GM18520 (cell line): ENCODE results near the gene CCL18.
"Not testable (repeated sequence)": the region's sequence is repeated elsewhere in the genome, so short reads cannot be mapped to it uniquely, and the experiment has no call there.

Experiments used
- ATAC-seq: cut with Tn5 transposase; IDR thresholded peaks from one replicate; pipeline ENCODE4 v1.9.1; 2021; ENCODE audit not compliant: unreplicated experiment

Gene CCL18

DNA sequence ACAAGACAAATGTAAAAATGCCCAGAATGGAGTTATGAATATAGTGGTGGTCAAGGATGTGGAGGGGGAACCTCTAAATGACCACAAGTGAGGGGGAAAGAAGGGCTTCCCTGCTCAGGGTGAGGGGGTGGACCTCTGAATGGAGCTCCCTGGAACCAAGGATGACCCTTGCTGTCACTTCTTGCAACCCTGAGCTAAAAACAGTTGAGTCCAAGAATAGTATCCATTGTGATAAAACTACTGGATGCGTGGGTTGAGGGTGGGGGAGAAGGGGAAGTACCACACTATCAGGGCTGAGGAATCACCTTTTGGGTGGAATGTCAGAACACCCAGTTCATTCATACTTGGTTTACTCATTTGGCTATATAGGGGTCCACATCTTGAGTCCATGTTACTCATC, 34.9 kb downstream of the CCL18 start:
- not testable (repeated sequence) for ATAC-seq

DNA sequence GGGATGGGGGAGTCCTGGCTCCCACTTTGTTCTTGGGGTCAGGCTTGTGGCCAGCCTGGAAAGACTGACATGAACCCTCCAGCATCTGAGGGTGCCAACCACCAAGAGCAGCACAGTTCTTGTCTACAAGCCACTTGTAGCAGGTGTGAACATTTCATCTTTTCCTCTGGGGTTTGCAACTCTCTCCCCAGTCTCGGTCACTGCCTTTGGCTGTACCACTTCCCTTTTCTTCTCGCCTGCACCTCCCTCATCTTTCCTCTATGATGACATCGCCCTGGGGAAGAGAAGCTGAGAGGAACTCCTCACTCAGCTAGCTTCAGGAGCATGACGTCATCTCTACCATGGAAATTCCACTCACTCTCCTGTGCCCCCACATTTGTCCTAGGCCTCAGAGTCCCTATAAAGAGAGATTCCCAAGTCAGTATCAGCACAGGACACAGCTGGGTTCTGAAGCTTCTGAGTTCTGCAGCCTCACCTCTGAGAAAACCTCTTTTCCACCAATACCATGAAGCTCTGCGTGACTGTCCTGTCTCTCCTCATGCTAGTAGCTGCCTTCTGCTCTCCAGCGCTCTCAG, 39.4 kb downstream of the CCL18 start, which contains the start of gene CCL4:
TSS of gene CCL4 (plus strand) at position 427 of the 575 bp plus-strand sequence. CDS start at position 506, 79 bp downstream.
- peak; percentile 75 for ATAC-seq

DNA sequence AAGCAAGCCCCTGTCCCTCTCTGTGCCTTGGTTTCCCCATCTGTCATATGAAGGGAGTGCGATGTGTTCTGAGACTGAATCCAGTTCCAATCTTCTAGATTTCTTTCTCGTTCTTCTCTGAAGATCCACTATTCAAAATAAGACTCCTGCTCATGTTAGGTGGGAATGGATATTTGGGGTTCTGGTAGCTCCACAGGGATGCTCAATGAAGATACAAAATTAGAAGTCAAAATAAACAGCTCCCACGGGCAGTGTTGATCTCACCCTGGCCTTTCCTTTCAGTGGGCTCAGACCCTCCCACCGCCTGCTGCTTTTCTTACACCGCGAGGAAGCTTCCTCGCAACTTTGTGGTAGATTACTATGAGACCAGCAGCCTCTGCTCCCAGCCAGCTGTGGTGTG, 40.2 kb downstream of the CCL18 start:
- not testable (repeated sequence) for ATAC-seq

DNA sequence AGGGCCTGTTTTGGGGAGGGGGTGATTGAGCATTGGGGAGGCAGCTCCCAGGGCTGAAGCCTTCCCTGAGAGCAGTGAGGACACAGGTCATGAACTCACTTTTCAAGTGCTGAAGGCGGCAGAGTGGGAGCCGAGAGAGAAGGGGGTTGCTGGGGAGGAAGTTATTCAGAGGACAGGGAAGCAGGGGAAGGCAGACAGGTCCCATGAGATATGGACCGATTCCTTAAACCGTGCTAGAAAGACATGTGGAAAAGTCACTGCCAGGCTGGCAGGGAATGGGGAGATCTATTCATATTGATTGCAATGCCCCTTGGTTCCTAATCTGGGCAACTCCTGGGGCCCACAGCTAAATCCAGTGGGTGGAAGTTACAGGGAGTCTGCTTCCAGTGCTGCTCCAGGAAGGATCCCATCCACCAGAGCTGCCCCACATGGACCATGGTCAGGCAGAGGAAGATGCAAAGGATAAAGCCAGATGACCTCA, 40.7 kb downstream of the CCL18 start:
- no peak for ATAC-seq

DNA sequence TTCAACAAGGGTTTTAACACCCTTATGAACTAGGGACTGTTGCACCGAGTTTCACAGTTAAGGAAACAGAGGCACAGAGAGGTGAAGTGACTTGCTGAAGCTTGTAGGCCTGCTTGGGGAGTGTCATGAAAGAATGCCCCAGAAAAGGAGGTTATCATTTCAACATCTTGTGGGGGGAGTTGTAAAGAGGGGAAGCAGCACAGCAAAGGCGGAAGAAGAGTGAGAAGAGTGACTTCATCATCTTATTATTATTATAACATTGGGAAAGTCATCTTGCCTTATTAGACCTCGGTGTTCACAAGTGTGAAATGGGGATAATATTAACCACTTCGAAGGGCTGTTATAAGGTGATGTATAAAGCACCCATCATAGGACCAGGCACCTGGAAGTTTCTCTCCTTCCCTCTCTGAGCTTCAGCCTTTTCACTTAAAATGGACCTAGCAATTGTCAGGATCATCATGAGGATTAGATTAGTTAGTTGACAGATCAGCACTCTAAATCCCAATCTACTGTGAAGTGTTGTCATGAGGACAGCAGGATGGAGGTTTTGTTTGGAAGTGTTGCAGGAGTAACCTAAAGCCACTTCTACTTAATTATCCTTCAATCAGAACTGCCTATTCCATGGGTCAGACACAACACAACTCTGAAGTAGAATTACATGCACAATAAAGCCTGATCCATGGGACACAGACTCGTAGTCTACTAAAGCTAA, 41.9 kb downstream of the CCL18 start:
- ATAC-seq: no peak

DNA sequence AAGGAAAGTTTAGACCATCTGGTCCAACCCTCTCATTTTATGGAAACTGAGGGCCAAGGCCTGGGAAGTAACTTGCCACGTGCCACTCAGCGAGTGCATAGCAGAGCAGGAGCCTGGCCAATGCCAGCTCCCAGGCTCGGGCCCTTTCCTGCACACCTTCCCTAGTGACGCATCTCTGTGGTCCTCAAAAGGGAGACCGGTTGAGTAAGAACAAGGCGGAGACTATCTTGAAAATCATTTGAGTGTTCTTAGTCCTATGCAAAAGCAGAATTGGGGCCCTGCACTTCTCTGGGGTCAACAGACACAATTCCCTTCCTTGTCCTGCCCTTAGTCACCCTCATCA, 42.4 kb downstream of the CCL18 start:
- ATAC-seq: no peak

DNA sequence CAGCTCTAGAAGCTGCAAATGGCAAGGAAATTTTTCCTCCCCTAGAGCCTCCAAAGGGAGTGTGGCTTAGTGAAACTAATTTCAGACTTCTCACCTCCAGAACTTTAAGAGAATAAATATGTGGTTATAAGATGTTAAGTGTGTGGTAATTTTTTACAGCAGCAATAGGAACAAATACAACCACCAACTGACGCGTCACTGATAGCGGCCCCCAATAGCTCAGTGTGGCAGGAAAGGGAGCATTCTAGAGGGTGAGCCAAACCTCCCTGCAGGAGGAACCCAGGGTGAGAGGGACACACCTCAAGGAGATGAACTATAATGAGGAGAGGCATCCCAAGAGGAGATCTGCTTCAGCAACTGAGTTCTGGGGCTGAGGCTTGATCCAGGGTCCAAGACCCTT, 43.6 kb downstream of the CCL18 start:
- no peak for ATAC-seq

DNA sequence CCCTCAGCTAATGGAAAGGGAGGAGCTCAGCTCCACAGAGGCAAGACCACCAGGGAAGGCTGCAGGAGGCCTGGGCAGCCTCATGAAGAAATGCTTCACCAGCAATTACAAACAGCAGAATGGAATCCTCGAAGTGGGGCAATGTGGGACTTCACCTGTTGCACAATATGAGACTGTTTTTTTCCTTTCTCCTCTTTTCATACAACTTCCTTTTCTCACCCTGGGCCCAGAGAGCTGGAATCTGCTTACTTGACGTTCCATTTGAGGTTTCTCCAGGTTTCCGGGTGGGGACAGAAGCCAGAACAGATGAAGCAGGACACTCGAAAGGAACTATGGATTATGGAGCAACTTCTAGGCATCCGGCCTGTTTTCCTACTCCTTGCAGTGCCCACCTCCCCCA, 44.2 kb downstream of the CCL18 start:
- ATAC-seq: not testable (repeated sequence)

DNA sequence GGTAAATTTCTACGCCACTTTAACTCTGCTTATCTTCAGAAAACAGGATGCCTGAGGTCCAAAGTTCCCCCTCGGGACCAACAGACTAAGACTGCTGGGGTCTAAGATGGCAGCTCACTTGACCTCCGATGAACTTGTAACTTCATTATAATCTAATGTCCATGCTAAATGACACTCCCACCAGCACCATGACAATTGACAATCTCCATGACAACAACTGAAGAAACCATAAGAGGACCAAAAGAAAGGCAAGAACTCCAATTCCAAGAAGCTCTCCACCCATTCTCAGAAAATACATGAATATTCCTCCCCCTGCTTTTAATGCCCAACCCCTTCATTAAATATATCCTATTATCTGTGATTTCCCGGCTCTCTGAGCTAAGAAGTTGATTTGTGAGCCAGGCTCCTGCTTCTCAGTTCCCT, 47.0 kb downstream of the CCL18 start:
- no peak for ATAC-seq

DNA sequence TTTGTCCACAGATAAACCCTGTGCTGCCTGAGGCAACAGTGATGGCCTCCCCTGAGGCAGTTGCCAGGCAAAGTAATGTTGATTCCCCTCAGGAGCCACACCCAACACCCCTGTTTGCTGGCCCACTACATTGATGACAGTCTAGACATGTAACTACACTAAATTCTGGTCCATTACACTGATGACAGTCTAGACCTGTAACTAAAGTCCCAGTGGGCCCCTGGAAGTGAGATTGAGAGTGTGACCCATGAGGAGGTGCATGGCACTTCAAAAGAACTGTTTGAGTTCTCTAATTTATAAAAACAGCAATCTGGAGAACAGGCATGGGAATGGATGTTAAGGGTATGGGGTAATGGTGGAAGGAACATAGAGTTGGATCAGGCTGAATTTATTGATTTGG, 48.5 kb downstream of the CCL18 start:
- no peak for ATAC-seq

DNA sequence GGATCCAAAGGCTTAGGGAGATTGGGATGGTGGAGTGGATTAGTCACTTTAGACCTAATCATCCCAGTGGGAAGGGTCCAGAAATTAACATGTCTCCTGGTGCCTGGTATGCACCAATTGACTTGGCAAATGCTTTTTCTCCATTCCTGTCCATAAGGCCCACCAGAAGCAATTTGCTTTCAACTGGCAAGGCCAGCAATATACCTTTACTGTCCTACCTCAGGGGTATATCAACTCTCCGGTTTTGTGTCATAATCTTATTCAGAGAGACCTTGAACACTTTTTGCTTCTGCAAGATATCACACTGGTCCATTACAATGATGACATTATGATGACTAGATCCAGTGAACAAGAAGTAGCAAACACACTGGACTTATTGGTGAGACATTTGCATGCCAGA, 49.1 kb downstream of the CCL18 start:
- not testable (repeated sequence) for ATAC-seq

DNA sequence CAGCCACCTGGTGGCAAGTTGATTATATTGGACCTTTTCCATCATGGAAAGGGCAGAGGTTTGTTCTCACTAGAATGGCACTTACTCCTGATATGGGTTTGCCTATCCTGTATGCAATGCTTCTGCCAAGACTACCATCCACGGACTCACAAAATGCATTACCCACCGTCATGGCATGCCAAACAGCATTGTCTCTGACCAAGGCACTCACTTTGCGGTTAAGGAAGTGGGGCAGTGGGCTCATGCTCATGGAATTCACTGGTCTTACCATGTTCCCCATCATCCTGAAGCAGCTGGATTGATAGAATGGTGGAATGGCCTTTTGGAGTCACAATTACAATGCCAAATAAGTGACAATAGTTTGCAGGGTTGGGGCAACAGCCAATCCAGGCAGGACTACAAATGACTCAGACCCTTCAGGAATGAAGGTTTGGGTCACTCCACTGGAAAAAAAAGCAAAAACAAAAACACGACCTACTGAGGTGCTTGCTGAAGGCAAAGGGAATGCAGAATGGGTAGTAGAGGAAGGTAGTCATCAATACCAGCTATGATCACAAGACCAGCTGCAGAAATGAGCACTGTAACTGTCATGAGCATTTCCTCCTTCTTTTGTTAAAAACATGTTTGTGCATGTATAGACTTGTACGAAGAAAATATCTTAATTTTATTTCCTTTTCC, 51.0 kb downstream of the CCL18 start:
- not testable (repeated sequence) for ATAC-seq

DNA sequence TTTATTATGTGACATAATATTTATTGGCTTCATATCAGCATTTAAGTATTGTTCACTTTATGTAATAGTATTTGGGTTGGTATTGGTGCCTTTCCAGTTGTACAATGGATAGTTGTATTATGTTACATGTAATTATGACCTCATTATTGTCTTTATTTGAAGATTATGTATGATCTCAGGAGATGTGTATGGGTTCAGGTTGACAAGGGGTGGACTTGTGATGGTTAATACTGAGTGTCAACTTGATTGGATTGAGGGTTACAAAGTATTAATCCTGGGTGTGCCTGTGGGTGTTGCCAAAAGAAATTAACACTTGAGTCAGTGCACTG, 51.5 kb downstream of the CCL18 start:
- not testable (repeated sequence) for ATAC-seq

DNA sequence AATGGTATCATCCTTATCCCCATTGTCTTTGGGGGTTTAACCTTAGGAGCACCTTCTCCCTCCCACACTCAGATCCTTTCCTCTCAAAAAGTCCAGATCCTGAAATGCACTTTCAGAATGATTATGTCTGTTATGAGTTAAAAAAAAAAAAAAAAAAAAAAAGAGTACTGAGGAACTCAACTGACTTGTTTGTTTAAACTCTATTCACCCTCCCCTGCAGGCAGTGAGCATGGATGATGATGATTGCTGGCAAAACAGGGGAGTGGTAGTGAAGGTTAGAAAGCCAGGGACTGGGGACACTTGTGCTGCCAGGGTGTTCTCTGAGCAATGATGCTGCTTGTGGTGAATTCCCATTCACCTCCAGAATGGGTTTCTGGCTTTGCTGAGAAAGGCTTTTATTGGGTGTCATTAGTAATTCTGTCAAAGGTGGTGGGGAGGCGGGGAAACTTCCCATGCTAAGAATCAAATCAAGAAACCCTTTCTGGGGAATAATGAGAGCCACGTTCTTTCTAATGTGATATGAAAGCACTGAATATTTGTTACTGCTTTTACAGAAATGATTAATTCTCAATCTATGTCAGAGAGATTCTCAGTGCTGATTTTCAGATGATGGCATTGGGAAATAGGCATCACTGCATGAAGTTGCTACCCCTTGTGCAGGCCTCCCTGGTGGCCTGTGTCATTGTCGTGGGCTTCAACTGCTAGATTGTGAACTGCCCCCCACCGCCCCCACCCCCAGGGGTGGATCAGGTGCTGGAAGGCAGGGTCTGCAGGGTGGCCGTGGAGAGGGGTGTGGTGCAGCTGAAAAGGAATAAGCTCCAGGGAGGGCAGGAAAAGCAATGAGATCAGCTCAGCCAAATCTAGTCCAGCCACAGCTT, 53.7 kb downstream of the CCL18 start:
- no peak for ATAC-seq

DNA sequence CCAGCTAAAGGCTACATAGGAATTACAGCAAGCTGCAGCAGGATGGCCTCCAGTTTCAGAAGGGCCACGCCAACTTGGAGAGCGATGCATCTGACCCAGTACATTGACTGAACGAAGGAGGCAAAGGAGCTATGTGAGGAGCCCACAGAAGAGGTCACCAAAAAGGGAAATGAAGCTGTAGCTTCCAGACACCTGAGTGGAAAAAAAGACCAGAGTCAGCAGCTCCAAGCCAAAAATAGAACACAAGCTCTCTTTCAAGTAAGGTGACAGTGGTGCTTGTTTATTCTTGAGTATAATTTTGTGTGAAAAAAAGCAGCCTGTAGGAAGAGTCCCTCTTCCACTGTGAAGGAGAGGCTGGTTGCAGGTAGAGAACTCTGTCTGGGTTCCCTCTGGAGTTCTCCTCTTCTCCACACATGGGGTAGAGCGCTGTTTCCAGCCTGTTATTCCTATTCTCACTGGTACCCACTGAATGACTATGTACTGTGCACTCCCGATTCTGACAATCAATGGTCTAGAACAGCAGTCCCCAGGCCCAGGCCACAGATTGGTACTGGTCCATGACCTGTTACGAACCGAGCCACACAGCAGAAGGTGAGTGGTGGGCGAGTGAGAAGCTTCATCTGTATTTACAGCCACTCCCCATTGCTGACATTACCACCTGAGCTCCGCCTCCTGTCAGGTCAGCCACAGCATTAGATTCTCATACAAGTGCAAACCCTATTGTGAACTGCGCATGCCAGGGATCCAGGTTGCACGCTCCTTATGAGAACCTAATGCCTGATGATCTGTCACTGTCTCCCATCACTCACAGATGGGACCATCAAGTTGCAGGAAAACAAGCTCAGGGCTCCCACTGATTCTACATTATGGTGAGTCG, 54.6 kb downstream of the CCL18 start:
- ATAC-seq: no peak

DNA sequence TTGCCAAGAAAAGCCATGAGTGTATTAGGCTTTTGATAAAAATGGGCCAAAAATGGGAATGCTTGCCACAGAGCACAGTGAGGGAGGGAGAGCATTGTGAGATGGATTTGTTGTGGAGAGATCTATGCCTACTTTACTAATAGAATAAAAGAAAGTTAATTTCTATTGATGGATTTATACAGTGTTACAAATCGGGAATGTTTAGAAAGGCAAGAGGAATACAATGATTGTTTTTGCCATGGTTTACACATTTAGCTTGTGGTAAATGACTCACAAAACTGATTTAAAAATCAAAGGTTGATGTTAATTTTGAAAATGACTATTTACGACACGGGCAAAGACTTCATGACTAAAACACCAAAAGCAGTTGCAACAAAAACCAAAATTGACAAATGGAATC, 56.1 kb downstream of the CCL18 start:
- no peak for ATAC-seq

DNA sequence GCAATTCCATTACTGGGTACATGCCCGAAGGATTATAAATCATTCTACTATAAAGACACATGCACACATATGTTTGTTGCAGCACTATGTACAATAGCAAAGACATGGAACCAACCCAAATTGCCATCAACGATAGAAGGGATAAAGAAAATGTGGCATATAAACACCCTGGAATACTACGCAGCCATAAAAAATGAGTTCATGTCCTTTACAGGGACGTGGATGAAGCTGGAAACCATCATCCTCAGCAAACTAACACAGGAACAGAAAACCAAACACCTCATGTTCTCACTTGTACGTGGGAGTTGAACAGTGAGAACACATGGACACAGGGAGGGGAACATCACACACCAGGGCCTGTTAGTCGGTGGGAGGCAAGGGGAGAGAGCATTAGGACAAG, 57.0 kb downstream of the CCL18 start:
- not testable (repeated sequence) for ATAC-seq
